Activated naive CD4-positive, alpha-beta T cell treated with Interleukin-2 at 50 U/mL for 16 hours (primary cell): ENCODE data around the gene PRDX4.
"Not testable (repeated sequence)": the region's sequence is repeated elsewhere in the genome, so short reads cannot be mapped to it uniquely, and the experiment has no call there.

ENCODE experiments used
- DNase-seq: peaks from one replicate; pipeline ENCODE4 v3.0.0-alpha.2; 2020

PRDX4 gene

GRCh38 chrX:23676486-23676885 is 9.2 kb downstream of the PRDX4 start:
- not testable (repeated sequence) for DNase-seq

GRCh38 chrX:23692166-23692565 is 24.9 kb downstream of the PRDX4 start:
- no peak for DNase-seq

GRCh38 chrX:23694606-23695005 is 27.3 kb downstream of the PRDX4 start:
- peak; percentile 29 for DNase-seq

GRCh38 chrX:23699636-23700194 is 32.4 kb downstream of the PRDX4 start:
- DNase-seq = no peak

GRCh38 chrX:23704673-23705206 is 37.4 kb downstream of the PRDX4 start:
- no peak for DNase-seq

- no peak for DNase-seq
Measured at GRCh38 chrX:23705235-23705634, 37.9 kb downstream of the PRDX4 start.

GRCh38 chrX:23720117-23720677 is 52.9 kb downstream of the PRDX4 start:
- no peak for DNase-seq

GRCh38 chrX:23726191-23726590 is 58.9 kb downstream of the PRDX4 start:
- DNase-seq = no peak

- DNase-seq = no peak
Measured at GRCh38 chrX:23727206-23727605, 59.9 kb downstream of the PRDX4 start.

- no peak for DNase-seq
Measured at GRCh38 chrX:23729214-23729613, 61.9 kb downstream of the PRDX4 start.

- no peak for DNase-seq
Measured at GRCh38 chrX:23731951-23732350, 64.7 kb downstream of the PRDX4 start.

GRCh38 chrX:23732704-23733103 is 65.4 kb downstream of the PRDX4 start:
- no peak for DNase-seq
